K562 (cell line): Measurements from ENCODE around the gene CAMK2N1. TPM values are rescaled to one million over a fixed set of nuclear protein-coding genes. Genes with fewer than 3 reads are reported as not detected.

Experiments used
- ADNP ChIP-seq: fragments of 200-800 bp; sonication (Bioruptor generic); IDR thresholded peaks from 2 replicates; pipeline ENCODE4 v1.6.1; 2016; ENCODE audit warnings: missing genetic modification characterization, missing compliant biosample characterization
- ARID2 ChIP-seq: fragments of 450-650 bp; IDR thresholded peaks from 2 replicates; pipeline ENCODE4 v1.6.1; 2017; ENCODE audit warnings: antibody characterized with exemption, mild to moderate bottlenecking
- CBFA2T3 ChIP-seq: fragments of 450-650 bp; IDR thresholded peaks from 2 replicates; pipeline ENCODE4 v1.6.1; 2017
- EWSR1 ChIP-seq: fragments of 450-650 bp; IDR thresholded peaks from 2 replicates; pipeline ENCODE4 v1.6.1; 2018; ENCODE audit warnings: borderline replicate concordance, mild to moderate bottlenecking, low read depth, moderate library complexity; ENCODE audit not compliant: partially characterized antibody
- FOXK2 ChIP-seq, 2 experiments: fragments of 450-650 bp; IDR thresholded peaks in 1 of 2; conservative IDR thresholded peaks in 1 of 2; 2 replicates each; pipeline ENCODE4 v1.6.1; 2016; ENCODE audit warnings: low read depth in 2 of 2, mild to moderate bottlenecking in 1 of 2
- GABPA ChIP-seq: fragments of 200-800 bp; sonication (Bioruptor generic); conservative IDR thresholded peaks from 2 replicates; pipeline ENCODE4 v1.6.1; 2016; ENCODE audit warnings: low read depth, missing genetic modification characterization, missing compliant biosample characterization
- MIER1 ChIP-seq: fragments of 450-650 bp; IDR thresholded peaks from 2 replicates; pipeline ENCODE4 v1.6.1; 2016; ENCODE audit warnings: antibody characterized with exemption, mild to moderate bottlenecking, low read depth
- NR3C1 ChIP-seq: sonication (generic); formaldehyde crosslinking; IDR thresholded peaks from 2 replicates; pipeline ENCODE4 v1.8.1; 2022; ENCODE audit warnings: missing genetic modification reagents
- POLR2A ChIP-seq: fragments of 450-650 bp; conservative IDR thresholded peaks from 2 replicates; pipeline ENCODE4 v1.6.1; 2016
- RBFOX2 ChIP-seq: fragments of 200-400 bp; formaldehyde crosslinking; IDR thresholded peaks from 2 replicates; pipeline ENCODE4 v1.6.1; 2017; ENCODE audit warnings: low read depth, mild to moderate bottlenecking, low read length, moderate library complexity
- RHOXF2B ChIP-seq: fragments of 250-450 bp; sonication (Bioruptor Pico); conservative IDR thresholded peaks from 2 replicates; pipeline ENCODE4 v1.5.1; 2021
- RNF2 ChIP-seq: sonication (generic); IDR thresholded peaks from 2 replicates; pipeline ENCODE4 v1.6.1; 2016
- SRSF7 ChIP-seq: fragments of 200-400 bp; formaldehyde crosslinking; optimal IDR thresholded peaks from 2 replicates; pipeline ENCODE3; 2017; ENCODE audit warnings: mild to moderate bottlenecking, low read depth, low read length
- TBP ChIP-seq: optimal IDR thresholded peaks from 2 replicates; pipeline ENCODE3; 2011; ENCODE audit warnings: low read depth, low read length, improper control_type of control experiment
- ZBTB1 ChIP-seq: sonication (generic); formaldehyde crosslinking; IDR thresholded peaks from 2 replicates; pipeline ENCODE4 v1.8.1; 2023; ENCODE audit warnings: missing genetic modification reagents, low read depth, mild to moderate bottlenecking, borderline replicate concordance
- ZNF347 ChIP-seq: fragments of 450-650 bp; formaldehyde crosslinking; IDR thresholded peaks from 2 replicates; pipeline ENCODE4 v1.4.0; 2020; ENCODE audit warnings: low read depth, mild to moderate bottlenecking, moderate library complexity
- ZNF764 ChIP-seq: fragments of 250-450 bp; sonication (Bioruptor Pico); IDR thresholded peaks from 2 replicates; pipeline ENCODE4 v1.4.0; 2020; ENCODE audit warnings: low read depth, mild to moderate bottlenecking, moderate library complexity
- ZZZ3 ChIP-seq: fragments of 450-650 bp; IDR thresholded peaks from 2 replicates; pipeline ENCODE4 v1.6.1; 2016; ENCODE audit warnings: antibody characterized with exemption, mild to moderate bottlenecking, moderate library complexity
- polyA plus RNA-seq, 8 experiments: library from polyadenylated mRNA; depleted of rRNA in 4 of 8; stranded (reverse) in 5 of 8; unstranded in 3 of 8; fragments of >200 nt; fragmentation: Nextera tagmentation in 2 of 8; fragmentation: Illumina TruSeq in 1 of 8; extraction: Ambion mirVana in 2 of 8; extraction: Trizol in 1 of 8; gene quantifications; 2 replicates each; pipeline versions ENCODE4 v1.2.1 to v1.2.3, GENCODE V29; 2011 to 2014; ENCODE audit warnings: inconsistent platforms in 1 of 8, missing spikeins in 1 of 8
- total RNA-seq, 7 experiments: library from RNA; depleted of rRNA in 6 of 7; stranded (reverse); fragments of >200 nt in 6 of 7; fragmentation: Illumina TruSeq in 2 of 7; extraction: Trizol in 2 of 7; gene quantifications; 2 replicates each; pipeline versions ENCODE4 v1.2.1 to v1.2.3, GENCODE V29; 2011 to 2021; ENCODE audit warnings: low replicate concordance in 1 of 7
- TF ChIP-seq, protein P1 (sequence below), 3 experiments: IDR thresholded peaks in 2 of 3; conservative IDR thresholded peaks in 1 of 3; 2 replicates each; pipeline ENCODE4 v1.5.1; 2011 to 2012; ENCODE audit warnings: low read length in 3 of 3, mild to moderate bottlenecking in 3 of 3, control low read depth in 2 of 3, improper control_type of control experiment in 1 of 3, inconsistent platforms in 1 of 3, low read depth in 1 of 3, mixed read lengths in 1 of 3, moderate library complexity in 1 of 3; ENCODE audit not compliant: insufficient read depth in 2 of 3
- TF ChIP-seq, protein P2 (sequence below): IDR thresholded peaks from 3 replicates; pipeline ENCODE4 v1.6.1; 2011; ENCODE audit warnings: borderline replicate concordance, mild to moderate bottlenecking; ENCODE audit not compliant: insufficient read length, insufficient read depth
- TF ChIP-seq, protein P3 (sequence below), 2 experiments: fragments of 200-800 bp in 1 of 2; sonication (Bioruptor generic) in 1 of 2; sonication (generic) in 1 of 2; formaldehyde crosslinking in 1 of 2; IDR thresholded peaks in 1 of 2; conservative IDR thresholded peaks in 1 of 2; 2 replicates each; pipeline versions ENCODE4 v1.5.0 to v1.6.1; 2016 to 2020; ENCODE audit warnings: missing compliant biosample characterization in 1 of 2, missing genetic modification characterization in 1 of 2, missing genetic modification reagents in 1 of 2
- TF ChIP-seq, protein P4 (sequence below): sonication (generic); formaldehyde crosslinking; IDR thresholded peaks from 2 replicates; pipeline ENCODE4 v1.4.0; 2020; ENCODE audit warnings: mild to moderate bottlenecking, missing genetic modification reagents

CAMK2N1 gene
- total and polyA plus RNA-seq, 9 of the 15 experiments (the other 6 are each of a cell fraction or from before 2014, with no cell fraction given), result 0.09 to 1.4 (median 0.34) TPM

DNA sequence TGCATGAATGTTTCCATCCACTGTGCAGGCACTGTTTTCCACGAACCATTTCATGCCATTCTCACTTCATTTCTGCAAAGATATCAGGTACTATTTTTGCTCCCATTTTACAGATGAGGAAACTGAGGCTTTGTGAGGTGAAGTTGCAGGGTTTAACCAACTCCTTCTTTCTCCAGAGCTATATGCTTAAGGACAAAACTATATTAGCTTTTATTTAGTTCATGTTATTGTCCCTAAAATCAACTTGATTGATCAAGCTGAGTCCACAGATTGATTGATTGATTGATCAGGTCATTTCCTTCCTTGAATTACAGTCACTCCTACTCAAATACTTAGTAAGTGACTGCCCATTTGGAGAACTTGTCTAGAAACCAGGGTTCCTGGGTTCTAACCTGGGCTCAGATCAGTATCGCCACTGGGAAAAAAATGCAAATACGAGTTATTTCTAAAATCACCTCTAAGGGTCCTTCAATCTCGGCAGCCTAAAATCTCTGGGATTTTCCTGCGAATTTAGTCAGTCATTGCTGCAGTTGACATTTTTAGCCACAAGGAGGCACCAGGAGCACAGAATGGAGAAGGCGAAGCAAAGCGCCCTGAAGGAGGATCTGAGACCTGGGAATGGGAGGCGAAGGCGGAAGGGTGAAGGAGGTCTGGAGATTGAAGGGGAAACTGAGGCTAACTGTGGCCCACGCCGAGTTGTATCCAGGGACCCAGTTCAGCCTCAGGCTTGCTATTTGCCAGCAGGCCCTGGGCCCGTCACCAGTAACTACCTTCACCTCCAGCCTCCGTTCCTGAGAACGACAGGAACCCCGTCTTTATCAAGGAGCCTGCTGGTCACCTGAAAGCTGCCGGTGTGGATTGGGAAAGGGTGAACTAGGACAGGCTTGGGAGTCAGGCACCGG lies 36.2 kb upstream of the CAMK2N1 start (continued):
- TF ChIP-seq, protein P1, sequence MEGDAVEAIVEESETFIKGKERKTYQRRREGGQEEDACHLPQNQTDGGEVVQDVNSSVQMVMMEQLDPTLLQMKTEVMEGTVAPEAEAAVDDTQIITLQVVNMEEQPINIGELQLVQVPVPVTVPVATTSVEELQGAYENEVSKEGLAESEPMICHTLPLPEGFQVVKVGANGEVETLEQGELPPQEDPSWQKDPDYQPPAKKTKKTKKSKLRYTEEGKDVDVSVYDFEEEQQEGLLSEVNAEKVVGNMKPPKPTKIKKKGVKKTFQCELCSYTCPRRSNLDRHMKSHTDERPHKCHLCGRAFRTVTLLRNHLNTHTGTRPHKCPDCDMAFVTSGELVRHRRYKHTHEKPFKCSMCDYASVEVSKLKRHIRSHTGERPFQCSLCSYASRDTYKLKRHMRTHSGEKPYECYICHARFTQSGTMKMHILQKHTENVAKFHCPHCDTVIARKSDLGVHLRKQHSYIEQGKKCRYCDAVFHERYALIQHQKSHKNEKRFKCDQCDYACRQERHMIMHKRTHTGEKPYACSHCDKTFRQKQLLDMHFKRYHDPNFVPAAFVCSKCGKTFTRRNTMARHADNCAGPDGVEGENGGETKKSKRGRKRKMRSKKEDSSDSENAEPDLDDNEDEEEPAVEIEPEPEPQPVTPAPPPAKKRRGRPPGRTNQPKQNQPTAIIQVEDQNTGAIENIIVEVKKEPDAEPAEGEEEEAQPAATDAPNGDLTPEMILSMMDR (IDR thresholded peaks at IDR 0.05 in 2 of 3, conservative IDR thresholded peaks at IDR 0.05 in 1 of 3; ENCODE audit: insufficient read depth in 2 of 3, low read depth in 1 of 3, low read length in 3 of 3), result peak; percentile 95 to 98 (median 95)
- TF ChIP-seq TBP, result no peak
- TF ChIP-seq ZZZ3, result no peak
- no peak for TF ChIP-seq MIER1
- no peak for TF ChIP-seq SRSF7
- TF ChIP-seq ZBTB1 (CRISPR knock-in tag), result no peak
- TF ChIP-seq, protein P2, sequence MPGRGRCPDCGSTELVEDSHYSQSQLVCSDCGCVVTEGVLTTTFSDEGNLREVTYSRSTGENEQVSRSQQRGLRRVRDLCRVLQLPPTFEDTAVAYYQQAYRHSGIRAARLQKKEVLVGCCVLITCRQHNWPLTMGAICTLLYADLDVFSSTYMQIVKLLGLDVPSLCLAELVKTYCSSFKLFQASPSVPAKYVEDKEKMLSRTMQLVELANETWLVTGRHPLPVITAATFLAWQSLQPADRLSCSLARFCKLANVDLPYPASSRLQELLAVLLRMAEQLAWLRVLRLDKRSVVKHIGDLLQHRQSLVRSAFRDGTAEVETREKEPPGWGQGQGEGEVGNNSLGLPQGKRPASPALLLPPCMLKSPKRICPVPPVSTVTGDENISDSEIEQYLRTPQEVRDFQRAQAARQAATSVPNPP, result no peak
- TF ChIP-seq ARID2, result peak; percentile 73; the same call in 1 of the 2 replicates
- no peak for TF ChIP-seq ZNF347
- TF ChIP-seq ADNP (tag), result peak; percentile 89
- no peak for TF ChIP-seq POLR2A
- TF ChIP-seq RBFOX2, result no peak
- TF ChIP-seq, protein P3, sequence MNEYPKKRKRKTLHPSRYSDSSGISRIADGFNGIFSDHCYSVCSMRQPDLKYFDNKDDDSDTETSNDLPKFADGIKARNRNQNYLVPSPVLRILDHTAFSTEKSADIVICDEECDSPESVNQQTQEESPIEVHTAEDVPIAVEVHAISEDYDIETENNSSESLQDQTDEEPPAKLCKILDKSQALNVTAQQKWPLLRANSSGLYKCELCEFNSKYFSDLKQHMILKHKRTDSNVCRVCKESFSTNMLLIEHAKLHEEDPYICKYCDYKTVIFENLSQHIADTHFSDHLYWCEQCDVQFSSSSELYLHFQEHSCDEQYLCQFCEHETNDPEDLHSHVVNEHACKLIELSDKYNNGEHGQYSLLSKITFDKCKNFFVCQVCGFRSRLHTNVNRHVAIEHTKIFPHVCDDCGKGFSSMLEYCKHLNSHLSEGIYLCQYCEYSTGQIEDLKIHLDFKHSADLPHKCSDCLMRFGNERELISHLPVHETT (CRISPR knock-in tag; conservative IDR thresholded peaks at IDR 0.05 in 1 of 2, IDR thresholded peaks at IDR 0.05 in 1 of 2), result no peak
- TF ChIP-seq FOXK2 (conservative IDR thresholded peaks at IDR 0.05 in 1 of 2, IDR thresholded peaks at IDR 0.05 in 1 of 2; ENCODE audit: low read depth in 2 of 2), result no peak
- TF ChIP-seq RNF2, result 0 out of 2 replicates have a peak, but pooled peaks have one; percentile 18
- TF ChIP-seq, protein P4, sequence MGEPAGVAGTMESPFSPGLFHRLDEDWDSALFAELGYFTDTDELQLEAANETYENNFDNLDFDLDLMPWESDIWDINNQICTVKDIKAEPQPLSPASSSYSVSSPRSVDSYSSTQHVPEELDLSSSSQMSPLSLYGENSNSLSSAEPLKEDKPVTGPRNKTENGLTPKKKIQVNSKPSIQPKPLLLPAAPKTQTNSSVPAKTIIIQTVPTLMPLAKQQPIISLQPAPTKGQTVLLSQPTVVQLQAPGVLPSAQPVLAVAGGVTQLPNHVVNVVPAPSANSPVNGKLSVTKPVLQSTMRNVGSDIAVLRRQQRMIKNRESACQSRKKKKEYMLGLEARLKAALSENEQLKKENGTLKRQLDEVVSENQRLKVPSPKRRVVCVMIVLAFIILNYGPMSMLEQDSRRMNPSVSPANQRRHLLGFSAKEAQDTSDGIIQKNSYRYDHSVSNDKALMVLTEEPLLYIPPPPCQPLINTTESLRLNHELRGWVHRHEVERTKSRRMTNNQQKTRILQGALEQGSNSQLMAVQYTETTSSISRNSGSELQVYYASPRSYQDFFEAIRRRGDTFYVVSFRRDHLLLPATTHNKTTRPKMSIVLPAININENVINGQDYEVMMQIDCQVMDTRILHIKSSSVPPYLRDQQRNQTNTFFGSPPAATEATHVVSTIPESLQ (CRISPR knock-in tag), result no peak
- TF ChIP-seq ZNF764 (CRISPR knock-in tag), result no peak
- TF ChIP-seq GABPA (tag), result no peak
- TF ChIP-seq CBFA2T3, result no peak
- no peak for TF ChIP-seq NR3C1 (CRISPR knock-in tag)
- TF ChIP-seq EWSR1, result no peak
- TF ChIP-seq RHOXF2B (CRISPR knock-in tag), result no peak
